ENCODE results near the gene TRIM33.
A peak's percentile ranks its signal among the peaks of the same experiment; 100 is the strongest.
"Not testable (repeated sequence)": the region's sequence is repeated elsewhere in the genome, so short reads cannot be mapped to it uniquely, and the experiment has no call there.

Gene TRIM33

DNA sequence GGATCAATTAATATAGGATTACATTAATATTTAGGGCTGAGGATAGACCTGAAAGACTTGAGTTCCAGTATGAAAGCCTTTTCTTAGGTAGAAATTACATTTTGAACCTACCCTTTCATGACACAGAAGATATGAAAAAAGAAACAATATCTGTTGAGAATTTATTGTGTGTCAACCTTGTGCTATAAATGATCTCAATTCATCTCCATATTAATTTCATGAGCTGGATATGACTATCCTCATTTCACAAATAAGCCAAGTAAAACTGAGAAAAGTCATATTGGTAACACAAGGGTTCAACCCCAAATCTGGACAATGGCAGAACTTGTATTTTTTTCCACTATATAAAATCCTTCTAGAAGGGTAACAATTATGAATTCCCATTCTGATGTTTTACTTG lies 120.0 kb downstream of the TRIM33 start:
- no peak for DNase-seq

DNA sequence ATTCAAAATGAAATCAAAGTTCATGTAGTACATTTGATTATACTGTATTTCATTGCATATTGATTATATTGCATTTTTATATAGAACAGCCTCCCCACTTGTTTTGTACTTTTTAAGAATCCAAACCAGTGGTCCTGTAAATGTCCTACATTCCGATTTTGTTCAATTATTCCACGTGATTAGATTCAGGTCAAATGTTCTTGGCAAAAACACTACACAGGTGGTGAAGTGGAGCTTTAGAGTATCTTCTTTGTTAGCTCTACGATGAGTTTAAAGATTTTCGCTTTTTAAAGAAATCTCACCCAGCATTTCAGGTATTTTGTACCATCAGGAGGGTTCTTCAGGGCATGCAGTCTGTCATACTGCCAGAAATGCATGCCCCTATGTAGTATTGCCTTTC lies 120.6 kb downstream of the TRIM33 start:
- DNase-seq, result no peak

DNA sequence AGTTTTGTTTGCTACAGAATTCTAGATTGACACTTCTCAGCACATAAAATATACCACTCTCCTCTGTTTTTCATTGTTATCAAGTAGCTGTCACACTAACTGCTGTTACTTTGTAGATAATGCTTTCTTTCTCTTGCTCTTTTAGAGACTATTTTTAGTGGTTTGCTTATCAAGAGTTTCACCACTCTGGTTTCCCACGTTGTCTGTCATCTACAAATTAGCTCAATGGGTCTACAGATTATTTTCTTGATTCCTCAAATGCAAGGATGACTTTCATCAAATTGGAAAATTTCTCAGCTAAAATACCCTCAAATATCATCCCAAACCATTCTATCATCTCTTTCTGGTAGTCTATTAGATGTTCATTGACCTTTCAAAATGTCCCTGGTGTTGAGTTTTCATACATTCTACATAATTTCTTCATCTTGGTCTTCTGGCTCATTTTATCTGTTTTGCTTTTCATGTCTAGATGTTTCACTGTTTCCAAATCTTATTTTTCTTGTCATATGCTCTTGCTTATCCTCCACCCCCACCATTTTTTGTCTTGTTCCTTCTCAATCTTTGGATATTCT lies 122.5 kb downstream of the TRIM33 start:
- no peak for DNase-seq

DNA sequence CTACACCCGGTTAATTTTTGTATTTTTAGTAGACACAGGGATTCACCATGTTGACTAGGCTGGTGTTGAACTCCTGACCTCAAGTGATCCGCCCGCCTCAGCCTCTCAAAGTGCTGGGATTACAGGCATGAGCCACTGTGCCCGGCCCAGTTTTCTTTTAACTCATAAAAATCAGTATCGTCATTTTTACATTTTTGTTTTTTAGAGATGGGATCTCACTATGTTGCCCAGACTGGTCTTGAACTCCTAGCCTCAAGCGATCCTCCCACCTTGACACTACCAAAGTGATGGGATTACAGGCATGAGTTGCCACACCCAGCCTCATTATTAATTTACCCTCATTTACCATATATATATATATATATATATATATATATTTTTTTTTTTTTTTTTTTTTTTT lies 123.4 kb downstream of the TRIM33 start:
- not testable (repeated sequence) for DNase-seq

DNA sequence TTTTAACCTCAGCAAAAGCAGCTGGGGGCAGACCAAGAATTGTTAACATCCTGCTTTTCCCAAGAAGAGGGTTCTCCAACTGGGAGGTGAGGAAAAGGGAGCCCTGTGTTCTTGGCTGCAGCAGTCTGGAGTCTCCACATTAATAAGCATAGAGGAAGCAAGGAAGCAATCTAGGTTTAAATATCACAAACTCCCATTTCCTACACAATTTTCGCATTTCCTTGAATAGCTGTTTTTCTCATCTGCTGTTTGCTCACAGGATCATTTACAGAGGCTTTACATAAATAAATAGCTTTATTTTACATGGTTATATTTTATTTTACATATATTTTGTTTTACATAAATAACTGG lies 124.0 kb downstream of the TRIM33 start:
- DNase-seq, result no peak

DNA sequence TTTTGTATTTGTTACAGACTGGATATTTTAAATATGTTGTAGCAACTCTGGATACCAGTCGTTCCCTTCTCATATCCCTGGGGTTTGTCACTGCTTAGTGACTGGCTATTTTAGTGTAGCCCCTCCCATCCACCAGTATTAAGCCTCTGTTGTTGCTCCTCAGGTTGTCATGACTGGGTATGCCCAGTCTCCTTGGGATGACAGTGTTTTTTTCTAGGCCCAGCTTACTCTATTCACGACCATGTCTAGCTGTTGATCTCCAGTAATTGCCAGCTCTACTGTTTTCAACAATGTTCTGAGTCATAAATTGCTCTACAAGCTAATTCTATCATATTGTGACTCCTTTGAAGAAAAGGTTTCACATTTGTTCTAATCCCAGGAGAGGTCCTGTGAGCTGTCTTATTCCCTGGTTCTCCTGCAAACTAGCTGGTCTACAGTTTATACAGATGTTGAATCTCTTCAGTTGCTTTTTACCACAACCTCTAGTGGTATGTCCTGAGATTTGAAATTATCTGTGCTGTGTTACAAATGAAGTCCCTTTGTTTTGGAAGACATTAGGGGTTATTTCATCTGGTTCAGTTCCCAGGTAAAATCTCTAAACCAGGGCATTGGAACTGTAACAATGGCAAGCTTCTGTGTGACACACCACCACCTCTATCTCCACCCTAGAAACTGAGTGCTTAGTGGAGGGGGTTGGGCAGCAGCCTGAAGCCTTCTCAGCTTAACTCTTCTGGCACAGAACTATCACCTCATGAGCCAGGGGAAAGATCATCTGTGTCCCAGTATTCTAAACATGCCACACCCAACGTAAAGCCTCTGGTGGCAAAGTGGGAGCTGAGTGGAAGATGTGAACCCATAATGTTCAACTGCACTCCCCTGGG lies 124.6 kb downstream of the TRIM33 start:
- DNase-seq, result no peak

DNA sequence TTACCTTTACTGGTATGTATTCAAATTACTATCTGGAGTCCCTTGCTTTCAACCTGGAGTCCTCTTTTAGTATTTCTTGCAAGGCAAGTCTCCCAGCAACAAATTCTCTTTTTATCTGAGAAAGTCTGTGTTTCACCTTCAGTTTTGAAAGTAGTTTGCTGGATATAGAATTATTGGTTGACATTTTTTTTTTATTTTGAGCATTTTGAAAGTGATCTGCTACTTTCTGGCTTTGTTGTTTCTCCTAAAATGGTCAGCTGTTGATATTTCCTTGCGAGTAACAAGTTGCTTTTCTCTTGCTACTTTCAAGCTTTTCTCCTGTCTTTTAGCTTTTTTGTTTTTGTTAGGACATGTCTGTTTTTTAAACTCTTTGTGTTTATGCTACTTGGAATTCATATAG lies 126.1 kb downstream of the TRIM33 start:
- no peak for DNase-seq

DNA sequence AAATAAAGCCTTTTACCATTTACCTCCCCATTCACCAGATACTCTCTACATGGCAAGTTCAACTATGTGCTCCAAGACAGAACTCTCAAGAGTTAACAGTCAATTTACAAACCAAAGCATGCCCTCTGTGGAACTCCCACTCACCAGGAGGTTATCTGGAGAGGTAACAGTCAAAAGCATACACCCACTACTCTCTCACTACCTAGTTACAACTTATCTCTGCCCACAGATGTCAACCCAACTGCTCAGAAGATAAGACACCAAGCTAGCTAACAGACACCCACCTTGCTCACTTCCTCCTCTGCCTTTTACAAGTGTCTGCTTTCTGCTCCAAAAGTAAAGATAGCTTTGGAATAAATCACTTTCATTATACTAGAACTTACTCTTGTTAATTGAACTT lies 131.0 kb downstream of the TRIM33 start:
- DNase-seq, result no peak

DNA sequence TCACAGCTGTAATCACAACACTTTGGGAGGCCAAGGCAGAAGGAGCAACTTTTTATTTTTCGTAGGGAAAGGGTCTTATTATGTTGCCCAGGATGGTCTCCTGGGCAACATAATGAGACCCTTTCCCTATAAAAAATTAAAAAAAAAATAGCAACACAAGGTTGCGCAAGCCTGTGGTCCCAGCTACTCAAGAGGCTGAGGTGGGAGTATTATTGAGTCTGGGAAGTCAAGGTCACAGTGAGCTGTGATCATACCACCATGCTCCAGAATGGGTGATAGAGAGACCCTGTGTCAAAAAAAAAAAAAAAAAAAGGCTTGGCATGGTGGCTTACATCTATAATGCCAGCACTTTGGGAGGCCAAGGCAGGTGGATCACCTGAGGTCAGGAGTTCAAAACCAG lies 131.6 kb downstream of the TRIM33 start:
- no peak for DNase-seq

DNA sequence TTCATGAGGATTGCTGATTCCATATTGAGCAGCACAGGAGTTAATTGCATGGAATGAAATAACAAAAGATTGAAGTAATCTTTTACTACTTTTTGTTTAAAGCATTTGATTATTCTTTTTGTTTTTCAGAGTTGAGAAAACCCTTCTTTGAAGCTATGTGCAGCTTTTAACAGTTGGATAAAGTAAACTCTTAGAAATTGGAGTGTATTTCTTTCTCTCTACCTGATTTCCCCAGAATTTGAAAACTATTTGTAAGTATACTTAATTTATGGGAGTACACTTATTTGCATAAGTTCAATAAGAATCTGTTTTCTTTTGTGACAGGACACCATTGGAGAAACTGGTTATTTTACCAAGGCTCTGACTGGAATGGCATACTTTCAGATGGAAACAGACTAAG lies 133.6 kb downstream of the TRIM33 start:
- no peak for DNase-seq

DNA sequence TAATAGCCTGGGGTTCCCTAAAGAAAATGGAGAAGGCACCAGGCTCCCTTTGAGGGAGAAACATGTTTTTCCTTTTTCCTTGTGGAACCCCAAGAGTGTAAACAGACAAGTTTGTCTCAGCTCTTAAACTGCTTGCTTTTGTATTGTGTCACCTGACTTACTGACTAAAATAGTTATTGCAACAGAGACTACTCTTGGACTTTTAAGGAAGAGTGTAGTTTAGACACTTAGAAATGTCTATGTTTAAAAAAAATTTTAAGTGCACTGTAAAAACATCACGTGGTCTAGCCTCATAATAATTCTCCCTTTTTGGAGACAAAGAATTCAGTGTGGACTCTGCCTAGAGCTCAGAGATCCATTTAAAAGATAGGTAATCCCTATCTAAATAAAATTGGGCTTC lies 141.1 kb downstream of the TRIM33 start:
- no peak for DNase-seq

DNA sequence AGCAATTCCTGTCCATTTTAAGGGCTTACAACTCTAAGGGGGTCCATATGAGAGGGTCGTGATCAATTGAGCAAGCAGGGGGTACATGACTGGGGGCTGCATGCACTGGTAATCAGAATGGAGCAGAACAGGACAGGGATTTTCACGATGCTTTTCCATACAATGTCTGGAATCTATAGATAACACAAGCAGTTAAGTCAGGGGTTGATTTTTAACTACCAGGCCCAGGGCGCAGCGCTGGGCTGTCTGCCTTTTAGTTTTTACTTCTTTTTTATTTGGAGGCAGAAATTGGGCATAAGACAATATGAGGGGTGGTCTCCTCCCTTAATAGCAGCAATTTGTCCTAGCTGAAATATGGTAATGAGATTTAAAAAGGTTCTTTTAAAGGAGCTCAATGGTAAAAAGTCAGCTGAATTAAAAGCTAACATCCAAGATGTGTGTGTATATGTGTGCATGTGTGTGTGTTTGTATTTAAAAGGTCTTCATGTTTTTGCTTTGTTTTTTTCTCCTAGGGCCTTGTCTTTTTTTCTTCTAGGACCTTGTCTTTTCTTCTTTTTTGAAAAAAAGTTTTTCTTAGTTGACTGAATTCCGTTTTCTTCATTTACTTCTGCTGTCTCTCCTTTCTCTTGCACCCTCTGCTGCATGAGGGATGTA lies 141.6 kb downstream of the TRIM33 start:
- not testable (repeated sequence) for DNase-seq

DNA sequence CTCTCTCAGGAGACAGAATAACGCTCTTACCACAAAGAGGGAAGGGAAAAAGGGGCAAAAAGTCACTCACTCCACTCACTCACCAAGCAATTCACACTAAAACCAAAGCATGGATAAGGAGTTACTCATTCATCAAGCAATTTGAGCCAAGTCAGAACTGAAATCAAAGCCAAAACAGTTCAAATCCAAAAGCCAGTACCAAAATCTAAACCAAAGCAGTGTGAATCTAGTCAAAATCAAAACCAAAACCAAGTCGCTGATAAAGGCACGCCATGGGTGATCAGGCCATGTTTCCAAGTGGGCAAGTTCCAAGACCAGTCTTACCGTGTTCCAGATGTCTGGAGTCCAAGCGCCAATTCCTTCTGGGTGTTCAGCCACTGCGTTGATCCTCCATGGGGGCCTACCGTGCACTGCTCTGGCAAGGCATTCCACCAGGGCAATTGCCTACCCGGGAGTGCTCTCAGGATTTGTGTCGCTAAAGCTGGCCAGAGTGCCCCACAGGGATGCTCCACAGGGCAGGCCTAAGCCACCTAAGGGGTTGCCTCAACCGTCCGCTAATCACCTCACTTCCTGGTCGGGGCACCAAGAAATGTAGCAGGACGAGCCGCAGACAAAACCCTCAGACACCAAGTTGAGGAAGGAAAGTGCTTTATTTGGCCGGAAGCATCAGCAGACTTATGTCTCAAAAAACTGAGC lies 142.3 kb downstream of the TRIM33 start:
- no peak for DNase-seq

DNA sequence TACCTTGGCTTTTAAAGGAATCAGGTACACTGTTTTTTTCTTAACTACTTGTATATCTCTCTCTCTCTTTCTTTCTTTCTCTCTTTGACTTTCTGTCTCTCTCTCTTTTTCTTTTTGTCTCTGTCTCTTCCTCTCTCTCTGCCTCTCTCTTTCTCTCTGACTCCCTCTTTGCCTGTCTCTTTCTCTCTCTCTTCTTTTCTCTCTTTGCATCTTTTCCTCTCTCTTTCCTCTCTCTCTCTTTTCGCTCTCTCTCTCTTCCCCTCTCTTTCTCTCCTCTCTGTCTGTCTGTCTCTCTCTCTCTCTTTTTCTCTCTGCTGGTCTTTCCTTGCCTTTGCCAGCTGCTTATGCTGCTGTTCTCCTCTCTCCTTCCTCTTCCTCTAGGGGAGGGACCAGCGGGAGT lies 143.2 kb downstream of the TRIM33 start:
- no peak for DNase-seq

DNA sequence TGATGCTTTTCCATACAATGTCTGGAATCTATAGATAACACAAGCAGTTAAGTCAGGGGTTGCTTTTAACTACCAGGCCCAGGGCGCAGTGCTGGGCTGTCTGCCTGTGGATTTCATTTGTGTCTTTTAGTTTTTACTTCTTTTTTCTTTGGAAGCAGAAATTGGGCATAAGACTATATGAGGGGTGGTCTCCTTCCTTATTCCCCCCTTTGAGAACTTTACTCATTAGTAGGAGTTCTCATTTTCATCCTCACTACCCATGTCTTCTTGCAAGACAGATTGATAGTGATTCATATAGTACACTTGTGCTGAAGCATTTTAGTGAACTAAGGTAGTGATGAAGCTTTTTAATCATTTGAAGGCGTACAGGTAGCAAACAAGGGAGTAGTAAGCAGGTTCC lies 147.8 kb downstream of the TRIM33 start:
- not testable (repeated sequence) for DNase-seq

DNA sequence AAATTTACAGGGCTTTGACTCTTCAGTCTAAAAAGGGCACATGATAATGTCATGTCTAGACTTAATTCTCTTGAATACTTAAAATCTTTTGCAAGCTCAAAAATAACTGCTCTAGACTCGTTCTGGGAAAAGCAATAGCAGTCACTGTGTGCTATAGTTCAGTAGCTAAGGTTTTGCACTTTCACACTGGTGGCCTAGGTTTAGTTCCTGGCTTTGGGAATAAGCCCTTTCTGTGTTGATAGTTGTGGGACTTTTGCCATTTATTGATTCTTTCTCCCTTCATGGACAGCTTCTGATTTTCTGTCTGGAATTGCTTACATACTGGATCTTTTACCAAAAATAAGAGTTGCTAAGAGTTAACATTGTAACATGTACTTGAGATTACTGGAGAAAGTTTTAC lies 151.2 kb downstream of the TRIM33 start:
- DNase-seq, result no peak

DNA sequence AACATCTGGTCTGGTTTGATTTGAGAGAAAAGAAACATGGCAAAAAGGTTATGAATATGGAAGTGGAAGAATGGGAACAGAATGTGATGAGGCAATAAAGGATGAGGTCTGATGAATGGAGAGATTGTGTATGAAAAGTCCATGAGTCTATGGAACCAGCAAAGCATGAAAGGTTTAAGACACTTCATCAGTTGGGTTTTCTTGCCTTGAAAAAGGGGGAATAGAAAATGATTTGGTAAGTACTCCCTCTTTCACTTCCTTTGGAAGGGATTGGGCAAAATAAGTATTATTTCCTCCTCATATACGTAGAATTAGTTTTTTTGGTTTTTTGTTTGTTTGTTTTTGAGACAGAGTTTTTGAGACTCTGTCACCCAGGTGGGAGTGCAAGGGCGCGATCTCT lies 155.8 kb downstream of the TRIM33 start:
- no peak for DNase-seq

DNA sequence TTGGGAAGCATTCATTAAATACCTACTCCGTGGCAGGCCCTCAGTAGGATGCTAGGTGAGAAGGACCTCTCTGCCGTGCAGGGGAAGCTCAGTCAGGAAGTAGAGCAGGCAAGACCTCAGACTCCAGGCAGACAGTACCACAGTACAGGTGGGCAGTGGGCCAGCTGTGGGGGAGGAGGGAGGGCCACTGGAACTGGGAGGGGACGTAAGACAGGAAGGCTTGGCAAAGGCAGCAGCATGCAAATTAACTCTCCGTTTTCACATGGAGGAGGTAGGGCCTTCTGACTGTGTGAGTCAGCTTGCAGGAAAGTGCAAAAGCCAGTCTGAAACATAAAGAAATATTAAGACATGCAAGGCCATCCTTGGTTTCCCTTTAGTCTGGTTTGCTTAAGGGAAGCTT lies 157.7 kb downstream of the TRIM33 start:
- DNase-seq, result peak; percentile 87

DNA sequence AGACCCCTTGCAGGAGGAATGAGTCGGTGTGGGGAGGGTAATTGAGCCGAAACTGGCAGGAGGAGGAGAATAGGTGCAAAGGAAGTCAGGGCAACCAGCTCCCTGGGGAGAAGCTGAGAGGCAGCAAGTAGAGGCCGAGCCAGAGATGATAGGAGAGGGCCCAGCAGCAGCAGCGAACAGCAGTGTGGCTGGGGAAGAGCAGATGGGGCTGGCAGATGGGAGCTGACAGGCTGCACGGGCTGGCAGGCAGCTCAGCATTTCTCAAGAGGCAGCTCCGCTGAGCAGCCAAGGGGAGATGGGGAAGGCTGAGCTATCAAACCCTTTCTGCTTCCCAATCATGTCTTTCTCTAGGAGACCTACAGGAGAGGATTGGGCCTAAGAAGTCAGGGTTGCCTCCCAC lies 158.2 kb downstream of the TRIM33 start:
- no peak for DNase-seq

DNA sequence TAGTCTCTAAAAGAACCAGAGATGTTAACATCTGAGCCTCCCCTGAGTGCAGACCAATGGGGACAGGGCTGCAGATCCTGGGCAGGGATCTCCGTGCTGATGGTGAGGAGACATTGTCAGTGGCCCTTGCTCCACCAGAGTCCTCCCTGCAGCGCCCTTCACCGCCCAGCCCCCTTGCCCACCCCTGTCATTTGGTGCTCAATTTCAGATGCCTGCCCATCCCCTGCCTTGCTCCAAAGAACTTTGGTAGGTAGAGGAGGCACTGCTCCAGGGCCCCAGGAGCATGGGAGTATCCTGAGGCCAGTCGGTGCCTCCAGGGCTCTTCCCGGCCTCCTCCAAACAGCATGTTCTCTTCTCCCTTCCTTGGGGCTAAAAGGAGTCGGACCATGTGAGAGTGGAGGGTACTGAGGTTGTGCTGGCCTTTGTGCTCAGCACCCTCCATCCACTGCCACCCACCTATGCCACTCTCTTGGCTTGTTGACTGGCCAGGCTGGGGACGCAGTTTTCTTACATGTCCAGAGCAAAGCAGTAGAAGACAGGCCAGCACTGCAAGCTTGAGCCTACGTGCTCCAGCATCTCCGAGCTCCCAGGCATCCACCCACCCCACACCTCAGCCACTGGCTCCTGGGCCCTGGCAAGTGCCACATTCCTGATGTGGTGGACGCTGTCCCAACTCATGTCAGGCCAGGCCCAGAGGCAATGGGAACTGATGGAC lies 160.1 kb downstream of the TRIM33 start:
- DNase-seq, result no peak

DNA sequence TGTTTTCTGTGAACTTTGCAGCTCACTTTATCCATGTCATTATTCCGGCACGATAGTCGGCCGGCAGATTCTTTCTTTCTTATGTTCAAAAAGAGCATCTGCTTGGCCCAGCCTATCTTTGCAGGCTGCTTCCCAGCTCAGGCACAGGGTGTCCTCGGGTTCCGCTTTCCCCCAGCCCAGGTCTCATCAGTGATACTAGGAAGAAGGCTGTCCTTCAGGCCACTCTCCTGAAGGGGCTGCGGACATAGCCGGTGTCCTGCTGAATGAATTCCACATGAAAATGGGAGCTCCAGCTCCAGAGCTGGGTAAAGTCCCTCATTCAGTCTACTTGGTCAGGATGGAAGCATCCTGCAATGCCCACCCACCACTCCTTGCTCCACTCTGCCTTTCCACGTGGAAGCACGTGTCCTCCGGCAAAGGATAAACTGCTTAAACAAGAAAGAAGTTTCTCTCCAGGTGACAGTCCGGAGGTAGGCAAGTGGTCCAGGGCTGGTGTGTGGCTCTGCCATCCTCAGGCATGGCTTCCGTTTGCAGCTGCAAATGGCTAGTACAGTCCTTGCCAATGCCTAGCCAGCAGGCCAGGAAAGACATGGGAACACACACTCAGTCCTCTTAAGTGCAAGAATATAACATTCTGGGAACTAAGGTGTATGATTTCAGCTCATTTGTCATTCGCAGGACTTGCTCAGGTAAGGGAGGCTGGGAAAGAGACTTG lies 161.0 kb downstream of the TRIM33 start:
- no peak for DNase-seq

Data from fibroblast of skin of right quadriceps (primary cell).